Activated CD4-positive, alpha-beta memory T cell treated with anti-CD3 and anti-CD28 coated beads, Interleukin-2, amount 10 ng/mL, durations not matched to agents 7 days and 5 days (primary cell): ENCODE results near the gene MTMR2. TPM values are rescaled to one million over a fixed set of nuclear protein-coding genes. Genes with fewer than 3 reads are reported as not detected.

ENCODE experiments used
- total RNA-seq, 2 experiments: library from RNA; stranded (reverse); gene quantifications; one replicate each; pipeline ENCODE4 v1.2.3, GENCODE V29; 2021

Gene MTMR2
- total RNA-seq, 2 experiments from 2014 or later: 16.1 to 19.0 TPM

Other genes starting within 250 kb of the MTMR2 start
- gene FAM76B, start 134.3 kb downstream of the MTMR2 start, total RNA-seq: 10 to 100 TPM; 48.1 to 51.5 TPM
- gene CEP57, start 133.6 kb downstream of the MTMR2 start, total RNA-seq: 100 to 1,000 TPM; 102 to 105 TPM